HepG2 (cell line): ENCODE data around the gene MTUS2. TPM values are rescaled to one million over a fixed set of nuclear protein-coding genes. Genes with fewer than 3 reads are reported as not detected.

Experiments used
- ATAC-seq: fragments of 200-7000 bp; cut with Tn5 transposase; 3 replicates; pipeline ENCODE4 v1.9.1; 2020; ENCODE audit warnings: mild to moderate bottlenecking, moderate library complexity
- BruUV-seq: library from RNA; stranded (reverse); fragments of 400-500 nt; replicated peaks from 2 replicates; lab custom pipeline; 2021; lab: Mats Ljungman, UMichigan
- CTCF ChIA-PET: fragments of 300-600 bp; formaldehyde crosslinking; extraction: SDS; loops from one replicate; lab custom pipeline; 2021; ENCODE audit warnings: low total read pairs, inconsistent platforms, low intra/inter-chr PET ratio; lab: Yijun Ruan, JAX
- POLR2A ChIA-PET: fragments of 350-600 bp; sonication (Branson Sonifier 250); formaldehyde crosslinking; loops from one replicate; lab custom pipeline; 2020; ENCODE audit warnings: antibody characterized with exemption, inconsistent platforms; lab: Yijun Ruan, JAX
- DNase-seq: peaks from one replicate; pipeline ENCODE4 v3.0.0-alpha.2; 2015; ENCODE audit warnings: low spot score
- FAIRE-seq: peaks from 3 replicates; lab custom pipeline; 2011; peaks lifted over from hg19 to GRCh38; lab: Jason Lieb, UNC
- H2AFZ ChIP-seq: one replicate; pipeline ENCODE4 v1.6.1; 2011; ENCODE audit warnings: low read length, inconsistent platforms
- H3K27ac ChIP-seq: fragments of 300-600 bp; 3 replicates; pipeline ENCODE4 v1.8.0; 2011; ENCODE audit warnings: mixed run types, mild to moderate bottlenecking, mixed read lengths, low read length, inconsistent platforms; ENCODE audit not compliant: insufficient read depth; ENCODE audit errors: extremely low read length
- H3K27me3 ChIP-seq, 2 experiments: fragments of 200-600 bp in 1 of 2; 2 replicates in 1 of 2; 3 replicates in 1 of 2; pipeline versions ENCODE4 v1.6.0 to v1.8.0; 2011; ENCODE audit warnings: low read length in 2 of 2, mild to moderate bottlenecking in 2 of 2, moderate library complexity in 2 of 2, inconsistent platforms in 1 of 2; ENCODE audit not compliant: insufficient read depth in 2 of 2, control insufficient read depth in 1 of 2
- H3K36me3 ChIP-seq, 2 experiments: fragments of 200-600 bp in 1 of 2; replicated peaks in 1 of 2; 2 replicates in 1 of 2; 3 replicates in 1 of 2; pipeline versions ENCODE4 v1.5.1 to v1.8.0; 2011; ENCODE audit warnings: low read length in 2 of 2, inconsistent platforms in 1 of 2; ENCODE audit not compliant: insufficient read depth in 2 of 2, control insufficient read depth in 1 of 2
- H3K4me1 ChIP-seq: 2 replicates; pipeline ENCODE4 v1.5.1; 2012; ENCODE audit warnings: low read length, inconsistent platforms; ENCODE audit not compliant: insufficient read depth
- H3K4me2 ChIP-seq: 2 replicates; pipeline ENCODE4 v1.6.0; 2011; ENCODE audit warnings: low read depth, low read length, inconsistent platforms
- H3K4me3 ChIP-seq, 3 experiments: fragments of 200-600 bp in 1 of 3; sonication (generic), shearing (Covaris generic) in 1 of 3; replicated peaks in 1 of 3; 2 replicates each; pipeline ENCODE4 v1.5.1; 2011 to 2016; ENCODE audit warnings: low read length in 3 of 3, inconsistent platforms in 2 of 3, low read depth in 2 of 3, mild to moderate bottlenecking in 2 of 3, control low read depth in 1 of 3, mixed read lengths in 1 of 3; ENCODE audit not compliant: insufficient read depth in 1 of 3
- H3K79me2 ChIP-seq: one replicate; pipeline ENCODE4 v1.6.1; 2011; ENCODE audit warnings: low read length, inconsistent platforms; ENCODE audit not compliant: insufficient read depth
- H3K9ac ChIP-seq: 2 replicates; pipeline ENCODE4 v1.6.0; 2011; ENCODE audit warnings: mild to moderate bottlenecking, low read depth, low read length, inconsistent platforms; ENCODE audit not compliant: insufficient read depth
- H3K9me3 ChIP-seq: 2 replicates; pipeline ENCODE4 v1.5.1; 2012; ENCODE audit warnings: mild to moderate bottlenecking, low read length
- H4K20me1 ChIP-seq: 2 replicates; pipeline ENCODE4 v1.6.0; 2011; ENCODE audit warnings: inconsistent platforms, mild to moderate bottlenecking, low read length, moderate library complexity; ENCODE audit not compliant: insufficient read depth
- ARNTL ChIP-seq: sonication (generic); formaldehyde crosslinking; IDR thresholded peaks from 2 replicates; pipeline ENCODE4 v1.4.0; 2020; ENCODE audit warnings: mild to moderate bottlenecking, missing genetic modification reagents
- FOXJ3 ChIP-seq: sonication (generic); formaldehyde crosslinking; IDR thresholded peaks from 2 replicates; pipeline ENCODE4 v1.4.0; 2020; ENCODE audit warnings: missing genetic modification reagents, mild to moderate bottlenecking, borderline replicate concordance
- MEIS2 ChIP-seq: sonication (generic); formaldehyde crosslinking; IDR thresholded peaks from 2 replicates; pipeline ENCODE4 v1.9.0; 2021; ENCODE audit warnings: mild to moderate bottlenecking, missing genetic modification reagents
- REPIN1 ChIP-seq: sonication (generic); formaldehyde crosslinking; IDR thresholded peaks from 2 replicates; pipeline ENCODE4 v1.8.0; 2022; ENCODE audit warnings: missing genetic modification reagents, low read depth, mild to moderate bottlenecking, borderline replicate concordance
- SRSF1 ChIP-seq: fragments of 200-400 bp; formaldehyde crosslinking; optimal IDR thresholded peaks from 2 replicates; pipeline ENCODE3; 2017; ENCODE audit warnings: mild to moderate bottlenecking, low read depth, low read length, moderate library complexity
- ZNF619 ChIP-seq: sonication (generic); formaldehyde crosslinking; IDR thresholded peaks from 2 replicates; pipeline ENCODE4 v1.4.0; 2020; ENCODE audit warnings: mild to moderate bottlenecking, missing genetic modification reagents
- WGBS: methylation state at CpG from one replicate; pipeline ENCODE4 v1.1.6; 2017; ENCODE audit warnings: low lambda C conversion rate; 5-methylcytosine and 5-hydroxymethylcytosine counted together
- in situ Hi-C: cut with HindIII; loops from 2 replicates; pipeline ENCODE4 v1.10.0; 2017; ENCODE audit warnings: low pct_unique_long_range_greater_than_20kb; ENCODE audit not compliant: extremely low pct_ligation_motif_present
- intact Hi-C: fragments of 100-400 bp; cut with micrococcal nuclease; formaldehyde crosslinking; loops from one replicate; pipeline ENCODE4 v1.10.0; 2022; ENCODE audit not compliant: unreplicated experiment
- polyA plus RNA-seq, 8 experiments: library from polyadenylated mRNA; depleted of rRNA in 3 of 8; stranded (reverse) in 7 of 8; unstranded in 1 of 8; fragments of >200 nt; fragmentation: Illumina TruSeq in 4 of 8; extraction: Trizol in 4 of 8; gene quantifications; 2 replicates each; pipeline versions ENCODE4 v1.2.1 to v1.2.3, GENCODE V29; 2011 to 2016; ENCODE audit warnings: low read depth in 4 of 8, missing spikeins in 1 of 8, mixed read lengths in 1 of 8; ENCODE audit not compliant: insufficient read depth in 1 of 8
- total RNA-seq, 5 experiments: library from RNA; depleted of rRNA; stranded (reverse); fragments of >200 nt; fragmentation: Illumina TruSeq; extraction: Trizol; gene quantifications; 2 replicates each; pipeline ENCODE4 v1.2.3, GENCODE V29; 2016; ENCODE audit warnings: low read depth in 1 of 5
- TF ChIP-seq, protein P1 (sequence below): sonication (generic); formaldehyde crosslinking; IDR thresholded peaks from 2 replicates; pipeline ENCODE4 v1.5.0; 2020; ENCODE audit warnings: mild to moderate bottlenecking, missing genetic modification reagents
- TF ChIP-seq, protein P2 (sequence below): sonication (generic); formaldehyde crosslinking; IDR thresholded peaks from 2 replicates; pipeline ENCODE4 v1.9.0; 2021; ENCODE audit warnings: mild to moderate bottlenecking, missing genetic modification reagents

The MTUS2 gene
- total and polyA plus RNA-seq, 2 of the 13 experiments (the other 11 are each of a cell fraction or from before 2014, with no cell fraction given), result not detected

DNA sequence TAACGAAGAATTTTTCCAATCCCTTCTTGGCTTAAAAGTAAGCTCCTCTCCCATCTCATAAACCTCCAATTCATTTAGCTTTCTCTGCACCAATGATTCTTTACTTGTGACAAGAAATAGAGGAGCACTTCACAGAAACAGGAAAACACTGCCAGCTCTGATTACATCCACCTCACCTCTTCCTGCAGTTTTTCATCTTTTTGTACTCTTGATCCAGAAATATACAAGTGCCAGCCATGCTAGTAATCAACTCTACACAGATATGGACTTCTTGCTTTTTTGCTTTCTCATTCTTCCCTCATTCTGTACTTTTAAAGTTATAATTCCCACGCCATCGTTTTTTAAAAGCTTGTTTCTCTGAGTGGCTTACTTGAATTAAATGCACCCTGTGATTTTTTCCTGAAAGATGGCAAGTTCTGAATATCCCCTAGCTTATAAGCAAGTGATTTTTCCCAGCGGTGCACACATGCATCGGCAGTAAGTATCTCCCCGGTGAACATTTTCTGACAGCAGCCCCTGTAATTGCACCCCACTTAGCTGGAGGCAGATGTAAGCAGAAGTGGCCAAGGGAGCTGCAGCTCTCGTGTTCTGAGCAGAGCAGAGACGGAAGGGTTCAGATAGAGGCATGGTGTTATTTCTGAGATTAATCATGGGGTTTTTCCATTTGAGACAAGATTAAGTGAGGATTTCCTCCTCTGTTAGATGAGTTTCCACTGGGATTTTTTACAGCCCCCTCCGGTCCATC, 434.7 kb downstream of the MTUS2 start (continued):
- TF ChIP-seq, protein P1, sequence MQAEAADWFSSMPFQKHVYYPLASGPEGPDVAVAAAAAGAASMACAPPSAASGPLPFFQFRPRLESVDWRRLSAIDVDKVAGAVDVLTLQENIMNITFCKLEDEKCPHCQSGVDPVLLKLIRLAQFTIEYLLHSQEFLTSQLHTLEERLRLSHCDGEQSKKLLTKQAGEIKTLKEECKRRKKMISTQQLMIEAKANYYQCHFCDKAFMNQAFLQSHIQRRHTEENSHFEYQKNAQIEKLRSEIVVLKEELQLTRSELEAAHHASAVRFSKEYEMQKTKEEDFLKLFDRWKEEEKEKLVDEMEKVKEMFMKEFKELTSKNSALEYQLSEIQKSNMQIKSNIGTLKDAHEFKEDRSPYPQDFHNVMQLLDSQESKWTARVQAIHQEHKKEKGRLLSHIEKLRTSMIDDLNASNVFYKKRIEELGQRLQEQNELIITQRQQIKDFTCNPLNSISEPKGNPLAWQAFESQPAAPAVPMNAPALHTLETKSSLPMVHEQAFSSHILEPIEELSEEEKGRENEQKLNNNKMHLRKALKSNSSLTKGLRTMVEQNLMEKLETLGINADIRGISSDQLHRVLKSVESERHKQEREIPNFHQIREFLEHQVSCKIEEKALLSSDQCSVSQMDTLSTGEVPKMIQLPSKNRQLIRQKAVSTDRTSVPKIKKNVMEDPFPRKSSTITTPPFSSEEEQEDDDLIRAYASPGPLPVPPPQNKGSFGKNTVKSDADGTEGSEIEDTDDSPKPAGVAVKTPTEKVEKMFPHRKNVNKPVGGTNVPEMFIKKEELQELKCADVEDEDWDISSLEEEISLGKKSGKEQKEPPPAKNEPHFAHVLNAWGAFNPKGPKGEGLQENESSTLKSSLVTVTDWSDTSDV, result no peak

DNA sequence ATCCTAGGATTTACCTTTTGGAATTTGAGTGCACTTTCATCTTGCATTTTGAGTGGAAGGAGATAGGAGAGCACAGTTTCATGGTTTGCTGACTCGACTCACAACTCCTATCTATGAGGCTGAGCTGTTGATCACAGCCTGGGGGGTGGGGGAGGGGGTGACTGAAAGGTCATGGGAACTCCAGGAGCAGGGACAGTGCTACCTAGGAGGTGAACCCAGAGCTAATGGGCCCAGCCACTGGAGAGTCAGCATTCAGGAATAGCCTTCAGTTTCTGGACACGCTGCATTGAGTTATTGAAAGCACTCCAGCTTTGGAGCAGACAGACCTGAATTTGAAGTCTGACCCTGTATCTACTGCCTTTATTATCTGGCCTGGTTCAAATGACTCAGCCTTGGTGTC, 435.4 kb downstream of the MTUS2 start:
- CTCF ChIA-PET, result no interaction called here
- TF ChIP-seq REPIN1 (CRISPR knock-in tag) (no peak), ARNTL (CRISPR knock-in tag) (no peak), MEIS2 (no peak), SRSF1 (no peak), FOXJ3 (CRISPR knock-in tag) (no peak), ZNF619 (CRISPR knock-in tag) (no peak)
- TF ChIP-seq, protein P2, sequence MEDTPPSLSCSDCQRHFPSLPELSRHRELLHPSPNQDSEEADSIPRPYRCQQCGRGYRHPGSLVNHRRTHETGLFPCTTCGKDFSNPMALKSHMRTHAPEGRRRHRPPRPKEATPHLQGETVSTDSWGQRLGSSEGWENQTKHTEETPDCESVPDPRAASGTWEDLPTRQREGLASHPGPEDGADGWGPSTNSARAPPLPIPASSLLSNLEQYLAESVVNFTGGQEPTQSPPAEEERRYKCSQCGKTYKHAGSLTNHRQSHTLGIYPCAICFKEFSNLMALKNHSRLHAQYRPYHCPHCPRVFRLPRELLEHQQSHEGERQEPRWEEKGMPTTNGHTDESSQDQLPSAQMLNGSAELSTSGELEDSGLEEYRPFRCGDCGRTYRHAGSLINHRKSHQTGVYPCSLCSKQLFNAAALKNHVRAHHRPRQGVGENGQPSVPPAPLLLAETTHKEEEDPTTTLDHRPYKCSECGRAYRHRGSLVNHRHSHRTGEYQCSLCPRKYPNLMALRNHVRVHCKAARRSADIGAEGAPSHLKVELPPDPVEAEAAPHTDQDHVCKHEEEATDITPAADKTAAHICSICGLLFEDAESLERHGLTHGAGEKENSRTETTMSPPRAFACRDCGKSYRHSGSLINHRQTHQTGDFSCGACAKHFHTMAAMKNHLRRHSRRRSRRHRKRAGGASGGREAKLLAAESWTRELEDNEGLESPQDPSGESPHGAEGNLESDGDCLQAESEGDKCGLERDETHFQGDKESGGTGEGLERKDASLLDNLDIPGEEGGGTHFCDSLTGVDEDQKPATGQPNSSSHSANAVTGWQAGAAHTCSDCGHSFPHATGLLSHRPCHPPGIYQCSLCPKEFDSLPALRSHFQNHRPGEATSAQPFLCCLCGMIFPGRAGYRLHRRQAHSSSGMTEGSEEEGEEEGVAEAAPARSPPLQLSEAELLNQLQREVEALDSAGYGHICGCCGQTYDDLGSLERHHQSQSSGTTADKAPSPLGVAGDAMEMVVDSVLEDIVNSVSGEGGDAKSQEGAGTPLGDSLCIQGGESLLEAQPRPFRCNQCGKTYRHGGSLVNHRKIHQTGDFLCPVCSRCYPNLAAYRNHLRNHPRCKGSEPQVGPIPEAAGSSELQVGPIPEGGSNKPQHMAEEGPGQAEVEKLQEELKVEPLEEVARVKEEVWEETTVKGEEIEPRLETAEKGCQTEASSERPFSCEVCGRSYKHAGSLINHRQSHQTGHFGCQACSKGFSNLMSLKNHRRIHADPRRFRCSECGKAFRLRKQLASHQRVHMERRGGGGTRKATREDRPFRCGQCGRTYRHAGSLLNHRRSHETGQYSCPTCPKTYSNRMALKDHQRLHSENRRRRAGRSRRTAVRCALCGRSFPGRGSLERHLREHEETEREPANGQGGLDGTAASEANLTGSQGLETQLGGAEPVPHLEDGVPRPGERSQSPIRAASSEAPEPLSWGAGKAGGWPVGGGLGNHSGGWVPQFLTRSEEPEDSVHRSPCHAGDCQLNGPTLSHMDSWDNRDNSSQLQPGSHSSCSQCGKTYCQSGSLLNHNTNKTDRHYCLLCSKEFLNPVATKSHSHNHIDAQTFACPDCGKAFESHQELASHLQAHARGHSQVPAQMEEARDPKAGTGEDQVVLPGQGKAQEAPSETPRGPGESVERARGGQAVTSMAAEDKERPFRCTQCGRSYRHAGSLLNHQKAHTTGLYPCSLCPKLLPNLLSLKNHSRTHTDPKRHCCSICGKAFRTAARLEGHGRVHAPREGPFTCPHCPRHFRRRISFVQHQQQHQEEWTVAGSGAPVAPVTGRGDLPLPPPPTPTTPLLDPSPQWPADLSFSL (CRISPR knock-in tag), result no peak

More for the DNA sequence above, 435.4 kb downstream of the MTUS2 start:
- no peak for DNase-seq
- H2AFZ ChIP-seq, result no peak overlapping the region
- H3K4me3 ChIP-seq, result no peak overlapping the region
- H3K9me3 ChIP-seq, result peaks cover 71% of the 10 kb centered on the region
- no peaks in the 10 kb centered on the region for H3K4me1 ChIP-seq
- in situ Hi-C loops (no loop called here), intact Hi-C loops (no loop called here)
- no peaks in the 10 kb centered on the region for H3K79me2 ChIP-seq
- 0% methylated on average over 1 of the region's 2 CpGs for WGBS
- H4K20me1 ChIP-seq, result no peaks in the 10 kb centered on the region
- no TSS peak for BruUV-seq
- no peak overlapping the region for H3K4me2 ChIP-seq
- POLR2A ChIA-PET, result no interaction called here
- H3K27ac ChIP-seq, result no peak overlapping the region
- no peaks in the 10 kb centered on the region for H3K27me3 ChIP-seq
- H3K36me3 ChIP-seq, result no peaks in the 10 kb centered on the region
- no peak for FAIRE-seq
- H3K9ac ChIP-seq, result no peak overlapping the region
- ATAC-seq, result no peak
